ENCODE results near the gene RRM1.

The RRM1 gene

GRCh38 chr11:4184163-4184916 is 89.7 kb downstream of the RRM1 start:
- DNase-seq (ENCODE audit: insufficient read length, low spot score) (no peak), FAIRE-seq (no peak)

- FAIRE-seq (no peak), DNase-seq (ENCODE audit: insufficient read length, low spot score) (no peak)
Observed at GRCh38 chr11:4185561-4185960, 91.0 kb downstream of the RRM1 start.

GRCh38 chr11:4186464-4187054 is 92.0 kb downstream of the RRM1 start:
- FAIRE-seq: no peak
- DNase-seq (ENCODE audit: insufficient read length, low spot score): no peak

- DNase-seq (ENCODE audit: insufficient read length, low spot score) (peak; percentile 81), FAIRE-seq (peak; percentile 85)
Observed at GRCh38 chr11:4187055-4187988, 92.7 kb downstream of the RRM1 start.

All from HTR-8/SVneo (cell line).